G401 (cell line): ENCODE results near the gene SMARCAD1. TPM values are rescaled to one million over a fixed set of nuclear protein-coding genes. Genes with fewer than 3 reads are reported as not detected.
"Not testable (repeated sequence)": the region's sequence is repeated elsewhere in the genome, so short reads cannot be mapped to it uniquely, and the experiment has no call there.

Experiments
- DNase-seq: peaks from one replicate; pipeline ENCODE4 v3.0.0-alpha.2; 2015; ENCODE audit warnings: low spot score
- in situ Hi-C: cut with HindIII; loops from 2 replicates; pipeline ENCODE4 v1.10.0; 2016; ENCODE audit warnings: low sequenced_read_pairs, mixed read lengths
- total RNA-seq: library from RNA; depleted of rRNA; stranded (reverse); fragments of >200 nt; shearing (Covaris generic); gene quantifications from 2 replicates; pipeline ENCODE4 v1.2.3, GENCODE V29; 2014

Gene SMARCAD1
- total RNA-seq, 1 experiment from 2014 or later, result 39.8 TPM

- no peak for DNase-seq
- in situ Hi-C loops, result no loop called here
Observed at GRCh38 chr4:94284889-94285288, 77.2 kb downstream of the SMARCAD1 start.

- in situ Hi-C loops, result no loop called here
- DNase-seq, result no peak
Observed at GRCh38 chr4:94285666-94286065, 78.0 kb downstream of the SMARCAD1 start.

GRCh38 chr4:94290245-94290644, 82.6 kb downstream of the SMARCAD1 start:
- no peak for DNase-seq
- in situ Hi-C loops, result no loop called here

GRCh38 chr4:94293981-94294380, 86.3 kb downstream of the SMARCAD1 start:
- in situ Hi-C loops, DNase-seq: not testable (repeated sequence)

GRCh38 chr4:94295473-94295872, 87.8 kb downstream of the SMARCAD1 start:
- in situ Hi-C loops, DNase-seq: not testable (repeated sequence)

- in situ Hi-C loops, result no loop called here
Observed at GRCh38 chr4:94298725-94299252, 91.1 kb downstream of the SMARCAD1 start.

GRCh38 chr4:94302191-94302590, 94.5 kb downstream of the SMARCAD1 start:
- no peak for DNase-seq
- in situ Hi-C loops, result no loop called here

More at GRCh38 chr4:94298725-94299252, 91.1 kb downstream of the SMARCAD1 start:
- DNase-seq, result no peak

GRCh38 chr4:94304365-94304971, 96.8 kb downstream of the SMARCAD1 start:
- peak; percentile 17 for DNase-seq
- in situ Hi-C loops, result no loop called here

GRCh38 chr4:94305466-94306225, 98.0 kb downstream of the SMARCAD1 start:
- in situ Hi-C loops, result no loop called here
- no peak for DNase-seq

- DNase-seq, result no peak
- in situ Hi-C loops, result no loop called here
Observed at GRCh38 chr4:94306713-94307112, 99.0 kb downstream of the SMARCAD1 start.

- no peak for DNase-seq
- in situ Hi-C loops, result no loop called here
Observed at GRCh38 chr4:94307231-94307871, 99.7 kb downstream of the SMARCAD1 start.

GRCh38 chr4:94319927-94320326, 112.3 kb downstream of the SMARCAD1 start:
- in situ Hi-C loops, result not testable (repeated sequence)

GRCh38 chr4:94325835-94326234, 118.2 kb downstream of the SMARCAD1 start:
- in situ Hi-C loops, result no loop called here
- no peak for DNase-seq

More at GRCh38 chr4:94319927-94320326, 112.3 kb downstream of the SMARCAD1 start:
- not testable (repeated sequence) for DNase-seq

GRCh38 chr4:94329933-94330332, 122.3 kb downstream of the SMARCAD1 start:
- in situ Hi-C loops, result no loop called here

GRCh38 chr4:94332983-94333590, 125.4 kb downstream of the SMARCAD1 start:
- no peak for DNase-seq
- in situ Hi-C loops, result no loop called here

More at GRCh38 chr4:94329933-94330332, 122.3 kb downstream of the SMARCAD1 start:
- no peak for DNase-seq

GRCh38 chr4:94333866-94334265, 126.2 kb downstream of the SMARCAD1 start:
- in situ Hi-C loops, result no loop called here
- DNase-seq, result no peak

GRCh38 chr4:94334476-94334875, 126.8 kb downstream of the SMARCAD1 start:
- no peak for DNase-seq
- in situ Hi-C loops, result no loop called here

GRCh38 chr4:94334962-94335361, 127.3 kb downstream of the SMARCAD1 start:
- DNase-seq, result no peak
- in situ Hi-C loops, result no loop called here

GRCh38 chr4:94336303-94336702, 128.6 kb downstream of the SMARCAD1 start:
- in situ Hi-C loops, result no loop called here
- no peak for DNase-seq
